Skin epidermis (tissue), 12 donors: ENCODE results near the gene RGPD8.
"Not testable (repeated sequence)": the region's sequence is repeated elsewhere in the genome, so short reads cannot be mapped to it uniquely, and the experiment has no call there.

ENCODE experiments used
- H3K27ac ChIP-seq, 21 experiments: fragments of 200-600 bp; sonication (generic) in 11 of 21; one replicate each; pipeline ENCODE4 v1.5.0; 2020; ENCODE audit warnings: mild to moderate bottlenecking in 3 of 21, inconsistent platforms in 2 of 21, moderate library complexity in 2 of 21
- H3K4me3 ChIP-seq, 7 experiments: fragments of 200-600 bp; sonication (generic) in 2 of 7; one replicate each; pipeline ENCODE4 v1.5.0; 2020; ENCODE audit warnings: inconsistent platforms in 2 of 7, mild to moderate bottlenecking in 2 of 7, moderate library complexity in 1 of 7

Gene RGPD8

DNA sequence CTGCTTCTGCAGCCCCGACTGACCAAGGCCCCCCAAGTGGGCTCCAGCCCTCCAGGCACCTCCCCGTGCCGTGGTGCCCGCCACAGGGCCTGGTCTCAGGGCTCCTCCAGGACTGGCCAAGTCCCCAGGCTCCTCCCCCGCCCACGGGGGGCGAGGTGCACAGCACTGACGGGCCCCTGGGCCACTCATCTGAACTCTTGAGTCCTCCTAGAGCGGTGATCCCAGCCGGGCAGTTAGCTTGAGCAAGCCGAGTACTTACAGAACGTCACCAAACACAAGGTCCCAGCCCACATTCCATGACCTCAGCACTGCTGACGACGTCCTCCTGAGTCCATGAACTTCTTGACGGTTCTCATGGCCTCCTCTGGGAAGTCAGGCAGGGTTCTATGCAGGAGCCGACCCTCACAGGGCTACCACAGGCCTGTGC lies 4.0 kb upstream of the RGPD8 start:
- not testable (repeated sequence) for H3K27ac ChIP-seq, H3K4me3 ChIP-seq

DNA sequence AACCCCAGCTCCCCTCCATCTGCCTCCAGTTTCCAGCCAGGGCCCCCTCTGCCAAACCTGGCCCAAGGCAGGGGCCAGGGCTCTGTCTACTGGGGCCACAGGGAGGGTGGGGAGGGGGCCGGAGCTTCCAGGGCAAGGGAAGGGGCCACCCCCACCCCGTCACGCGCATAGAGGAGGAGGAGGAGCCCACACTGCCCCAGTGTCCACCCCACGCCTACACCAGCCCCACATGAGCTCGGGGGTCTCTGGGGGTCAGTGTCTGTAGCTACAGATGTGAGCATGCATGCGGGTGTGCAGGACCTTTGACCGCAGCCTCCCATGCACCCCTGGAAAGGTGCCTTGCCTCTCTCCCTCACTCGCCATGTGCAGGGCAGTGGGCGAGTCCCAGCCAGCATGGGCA lies 3.5 kb upstream of the RGPD8 start:
- not testable (repeated sequence) for H3K27ac ChIP-seq

DNA sequence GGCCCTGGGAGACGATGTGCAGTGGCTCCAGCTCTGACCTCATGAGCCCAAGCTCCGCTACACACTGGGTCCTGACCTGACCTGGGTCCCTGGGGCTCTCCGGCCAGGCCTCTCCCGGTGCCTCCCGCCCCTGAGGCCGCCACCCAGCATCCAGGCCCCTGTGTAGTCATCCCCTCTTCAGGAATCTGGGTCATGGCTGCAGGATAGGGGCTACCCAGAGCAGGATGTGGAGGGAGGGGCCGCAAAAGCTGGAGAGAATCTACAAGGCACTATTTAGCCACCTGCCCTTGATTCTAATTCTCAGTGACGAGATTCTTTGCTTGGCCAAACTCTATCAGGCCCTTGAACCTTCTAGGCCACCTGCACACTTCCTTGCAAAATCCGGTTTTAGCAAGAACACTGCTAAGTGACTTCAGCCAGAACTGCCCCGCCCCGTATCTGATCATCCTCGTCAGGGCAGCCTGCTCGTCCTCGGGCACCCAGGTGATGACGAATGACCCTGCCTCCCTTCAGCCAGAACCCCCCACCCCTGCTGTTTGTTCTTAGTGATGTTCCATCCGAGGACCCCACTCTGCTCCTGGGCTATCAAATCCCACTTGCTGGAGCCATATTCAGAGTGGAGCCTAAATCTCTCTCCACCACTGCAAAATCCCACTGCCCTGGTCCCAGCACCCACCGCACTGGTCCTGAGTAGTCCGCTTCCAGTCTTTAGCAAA lies 2.4 kb upstream of the RGPD8 start:
- H3K4me3 ChIP-seq, H3K27ac ChIP-seq: not testable (repeated sequence)

More for the DNA sequence above, 3.5 kb upstream of the RGPD8 start:
- not testable (repeated sequence) for H3K4me3 ChIP-seq

DNA sequence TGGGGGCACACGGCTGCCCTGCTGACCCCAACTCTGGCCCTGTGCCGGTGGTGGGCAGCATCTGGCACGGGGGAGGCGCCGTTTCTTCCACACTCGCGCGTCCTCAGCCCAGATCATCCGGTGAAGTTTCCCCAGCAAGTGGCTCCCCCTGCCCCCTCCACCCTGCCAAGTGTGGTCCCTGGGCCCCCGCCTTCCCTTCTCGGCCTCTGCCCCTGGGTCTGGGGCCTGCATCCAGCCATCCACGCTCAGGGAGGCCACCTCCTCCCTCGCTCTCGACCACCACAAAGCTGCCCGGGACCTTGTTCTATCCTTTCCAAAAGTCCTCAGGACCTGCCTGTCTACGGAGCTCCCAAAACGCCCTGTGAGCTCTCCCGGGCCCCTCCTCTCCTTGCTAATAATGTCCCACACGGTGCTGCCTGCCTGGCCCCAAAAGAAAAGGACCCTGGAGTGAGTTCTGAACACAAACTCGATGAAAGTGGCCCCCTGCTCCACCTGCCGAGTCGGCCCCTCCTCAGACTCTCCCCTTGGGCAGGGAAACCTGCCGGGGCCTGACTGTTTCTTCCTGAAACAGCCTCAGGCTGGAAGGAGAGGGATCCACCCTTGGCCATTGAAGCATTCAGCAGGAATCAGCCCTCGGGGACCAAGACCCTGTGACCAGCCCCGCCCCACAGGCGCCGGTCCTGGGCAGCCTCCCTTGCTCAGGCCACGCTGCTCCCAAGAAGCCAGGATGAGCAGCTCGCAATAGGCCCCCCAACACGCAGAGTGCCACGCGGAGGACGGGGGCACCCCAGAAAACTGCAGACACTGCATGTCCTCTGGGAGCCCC lies 1.7 kb upstream of the RGPD8 start:
- not testable (repeated sequence) for H3K27ac ChIP-seq, H3K4me3 ChIP-seq

DNA sequence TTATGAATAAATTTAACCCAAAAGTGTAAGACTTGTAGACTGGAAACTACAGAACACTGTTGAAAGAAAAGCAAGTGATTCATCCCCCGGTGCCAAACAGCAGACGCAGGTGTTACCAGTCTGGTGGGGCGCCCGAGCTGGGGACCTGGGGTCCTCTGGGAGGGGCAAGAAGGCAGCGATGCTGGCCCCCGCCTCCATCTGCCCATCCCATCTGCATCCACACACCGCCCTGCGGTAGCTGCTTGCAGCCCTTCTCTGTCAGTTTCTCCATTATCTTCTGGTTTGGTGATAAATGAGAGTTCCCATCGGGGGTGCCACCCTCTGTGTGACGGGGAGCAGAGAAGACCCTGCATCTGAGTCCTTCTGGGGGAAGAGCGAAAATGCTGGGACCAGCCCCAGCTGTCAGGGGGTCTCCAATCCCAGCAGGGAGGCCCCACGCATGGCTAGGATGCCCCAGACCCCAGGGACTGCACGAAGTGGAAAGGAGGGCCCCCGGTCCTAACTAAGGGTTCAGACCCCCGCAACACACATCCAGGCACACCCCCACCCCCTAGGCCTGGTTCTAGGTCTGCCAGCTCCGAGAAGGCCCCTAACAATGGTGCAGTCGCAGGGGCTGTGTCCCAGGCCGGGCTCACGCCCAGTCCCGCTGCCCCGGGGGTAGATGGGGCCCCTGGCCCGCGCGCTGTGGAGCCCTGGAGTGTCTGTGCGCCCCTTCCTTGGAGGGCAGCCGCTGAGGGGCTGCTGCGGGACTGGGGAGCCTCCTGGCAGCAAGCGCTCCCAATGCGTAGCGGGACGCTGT lies 686 bp upstream of the RGPD8 start:
- Histone ChIP-seq H3K4me3 (no peak overlapping the region), H3K27ac (no peak overlapping the region)

DNA sequence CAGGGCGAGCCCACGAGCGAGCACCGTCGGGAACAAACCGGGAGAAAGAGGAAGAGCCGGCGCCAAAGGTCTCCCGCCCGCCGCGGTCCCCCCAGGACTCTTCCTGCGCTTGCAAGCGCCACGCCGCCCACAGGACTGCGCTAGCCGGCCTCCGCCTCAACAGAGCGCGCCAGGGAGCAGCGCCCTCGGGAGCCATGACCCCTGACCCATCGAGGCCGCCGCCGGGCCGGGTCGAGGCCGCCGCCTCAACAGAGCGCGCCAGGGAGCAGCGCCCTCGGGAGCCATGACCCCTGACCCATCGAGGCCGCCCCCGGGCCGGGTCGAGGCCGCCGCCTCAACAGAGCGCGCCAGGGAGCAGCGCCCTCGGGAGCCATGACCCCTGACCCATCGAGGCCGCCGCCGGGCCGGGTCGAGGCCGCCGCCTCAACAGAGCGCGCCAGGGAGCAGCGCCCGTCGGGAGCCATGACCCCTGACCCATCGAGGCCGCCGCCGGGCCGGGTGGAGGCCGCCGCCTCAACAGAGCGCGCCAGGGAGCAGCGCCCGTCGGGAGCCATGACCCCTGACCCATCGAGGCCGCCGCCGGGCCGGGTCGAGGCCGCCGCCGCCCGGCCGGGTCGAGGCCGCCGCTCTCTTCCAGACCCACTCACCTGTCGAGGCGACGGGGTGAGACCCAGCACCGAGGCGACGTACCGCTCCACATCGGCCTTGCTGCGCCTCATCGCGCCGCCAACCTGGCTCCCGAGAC lies 538 bp downstream of the RGPD8 start:
- peak overlapping the region in 20 of 21 experiments; percentile 29 to 93 (median 78) for H3K27ac ChIP-seq
- peak overlapping the region; percentile 38 to 60 (median 58) for H3K4me3 ChIP-seq

DNA sequence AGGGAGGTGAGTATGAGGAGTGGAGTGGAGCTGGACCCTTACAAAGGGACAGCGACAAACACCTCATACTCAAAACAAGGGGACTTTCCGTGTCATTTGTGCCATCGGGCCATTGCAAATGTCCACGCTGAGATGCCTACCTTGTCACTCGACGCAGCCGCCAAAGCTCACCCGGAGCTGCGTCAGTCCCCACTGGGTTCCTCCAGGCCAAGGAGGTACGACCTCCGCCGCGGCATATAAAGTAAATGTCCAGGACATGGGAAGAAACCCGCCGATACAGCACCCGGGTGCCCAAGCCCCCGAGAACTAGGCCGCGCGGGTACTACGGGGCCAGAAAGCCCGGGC lies 1.1 kb downstream of the RGPD8 start:
- peak overlapping the region; percentile 38 to 60 (median 58) for H3K4me3 ChIP-seq
- peak overlapping the region in 19 of 21 experiments; percentile 29 to 93 (median 79) for H3K27ac ChIP-seq

DNA sequence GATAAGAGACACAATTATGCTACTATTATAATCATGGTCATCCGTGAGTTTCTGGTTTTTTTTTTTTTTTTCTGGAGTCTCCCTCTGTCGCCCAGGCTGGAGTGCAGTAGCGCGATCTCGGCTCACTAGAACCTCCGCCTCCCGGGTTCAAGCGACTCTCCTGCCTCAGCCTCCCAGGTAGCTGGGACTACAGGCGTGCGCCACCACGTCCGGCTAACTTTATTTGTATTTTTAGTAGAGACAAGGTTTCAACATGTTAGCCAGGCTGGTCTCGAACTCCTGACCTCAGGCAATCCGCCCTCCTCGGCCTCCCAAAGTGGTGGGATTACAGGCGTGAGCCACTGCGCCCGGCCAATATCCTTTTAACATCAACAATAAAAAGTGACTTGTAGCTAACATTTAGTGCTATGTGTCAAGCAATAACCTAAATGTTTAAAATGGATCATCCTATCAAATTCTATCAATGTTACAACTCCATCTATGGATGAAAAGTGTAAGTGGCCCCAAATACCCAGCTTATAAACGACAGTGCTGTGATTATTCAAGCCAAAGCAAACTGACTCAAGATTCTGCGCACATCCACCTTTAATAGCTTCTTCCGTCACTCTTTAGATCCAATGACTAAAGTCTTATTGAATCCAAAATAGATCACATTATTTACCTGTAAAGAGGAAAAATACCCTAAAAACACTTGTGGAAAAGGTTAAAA lies 1.7 kb downstream of the RGPD8 start:
- H3K4me3 ChIP-seq = peak overlapping the region in 6 of 7 experiments; percentile 42 to 60 (median 58)
- peak overlapping the region in 6 of 21 experiments; percentile 81 to 93 (median 88) for H3K27ac ChIP-seq

DNA sequence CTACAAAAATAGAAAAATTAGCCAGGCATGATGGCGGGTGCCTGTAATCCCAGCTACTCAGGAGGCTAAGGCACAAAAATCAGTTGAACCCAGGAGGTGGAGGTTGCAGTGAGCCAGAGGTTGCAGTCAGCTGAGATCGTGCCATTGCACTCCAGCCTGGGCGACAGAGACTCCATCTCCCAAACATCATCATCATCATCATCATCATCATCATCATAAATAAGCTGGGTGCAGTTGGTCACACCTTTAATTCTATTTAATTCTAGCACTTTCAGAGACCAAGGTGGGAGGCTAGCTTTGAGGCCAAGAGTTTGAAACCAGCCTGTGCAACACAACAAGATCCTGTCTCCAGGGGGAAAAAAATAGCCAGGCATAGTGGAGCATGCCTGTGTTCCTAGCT lies 8.9 kb downstream of the RGPD8 start:
- H3K27ac ChIP-seq, H3K4me3 ChIP-seq: not testable (repeated sequence)

DNA sequence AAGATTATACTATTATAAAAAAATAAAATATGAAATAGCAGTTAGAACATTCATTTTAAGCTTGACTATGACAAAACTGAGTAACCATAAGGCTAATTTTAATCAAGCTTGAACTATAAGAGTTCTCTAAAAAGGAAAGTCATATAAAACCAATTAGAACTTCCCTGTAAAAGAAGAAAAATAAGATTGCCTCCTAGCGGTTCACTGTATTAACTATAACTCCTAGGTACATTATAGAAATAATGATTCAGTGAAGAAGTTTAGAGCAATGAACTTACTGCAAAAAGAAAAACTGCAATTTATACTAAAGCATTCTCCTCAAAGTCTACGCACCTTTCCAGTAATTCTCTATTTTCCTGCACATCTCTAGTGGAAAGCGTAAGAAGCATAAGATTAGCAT lies 16.6 kb downstream of the RGPD8 start:
- H3K4me3 ChIP-seq, H3K27ac ChIP-seq: not testable (repeated sequence)

DNA sequence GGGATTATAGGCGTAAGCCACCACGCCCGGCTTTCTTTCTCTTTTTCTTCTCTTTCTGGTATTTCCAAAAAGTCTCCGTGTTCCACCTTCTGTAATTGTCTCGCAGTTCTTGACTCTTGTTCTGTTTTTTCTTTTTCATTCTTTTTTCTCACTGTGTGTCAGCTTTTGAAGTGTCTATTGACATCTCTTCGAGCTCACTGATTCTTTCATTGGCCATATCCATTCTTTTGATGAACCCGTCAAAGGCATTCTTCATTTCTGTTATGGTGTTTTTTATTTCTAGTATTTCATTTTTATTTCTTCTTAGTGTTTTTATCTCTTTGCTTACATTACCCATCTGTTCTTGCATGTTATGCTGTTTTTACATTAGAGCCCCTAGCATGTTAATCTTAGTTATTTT lies 73.4 kb downstream of the RGPD8 start:
- H3K27ac ChIP-seq, H3K4me3 ChIP-seq: not testable (repeated sequence)

DNA sequence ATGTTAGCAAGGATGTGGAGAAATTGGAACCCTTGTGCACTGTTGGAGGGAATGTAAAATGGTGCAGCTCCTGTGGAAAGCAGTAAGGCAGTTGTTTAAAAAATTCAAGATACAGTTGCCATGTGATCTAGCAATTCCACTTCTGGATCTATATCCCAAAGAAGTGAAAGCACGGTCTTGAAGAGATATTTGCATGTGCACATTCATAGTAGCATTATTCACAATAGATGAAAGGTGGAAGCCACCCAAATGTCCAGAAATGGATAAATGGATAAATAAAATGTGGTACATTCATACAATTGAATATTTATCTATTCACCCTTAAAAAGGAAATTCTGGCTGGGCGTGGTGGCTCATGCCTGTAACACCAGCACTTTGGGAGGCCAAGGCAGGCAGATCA lies 79.1 kb downstream of the RGPD8 start:
- not testable (repeated sequence) for H3K4me3 ChIP-seq, H3K27ac ChIP-seq

DNA sequence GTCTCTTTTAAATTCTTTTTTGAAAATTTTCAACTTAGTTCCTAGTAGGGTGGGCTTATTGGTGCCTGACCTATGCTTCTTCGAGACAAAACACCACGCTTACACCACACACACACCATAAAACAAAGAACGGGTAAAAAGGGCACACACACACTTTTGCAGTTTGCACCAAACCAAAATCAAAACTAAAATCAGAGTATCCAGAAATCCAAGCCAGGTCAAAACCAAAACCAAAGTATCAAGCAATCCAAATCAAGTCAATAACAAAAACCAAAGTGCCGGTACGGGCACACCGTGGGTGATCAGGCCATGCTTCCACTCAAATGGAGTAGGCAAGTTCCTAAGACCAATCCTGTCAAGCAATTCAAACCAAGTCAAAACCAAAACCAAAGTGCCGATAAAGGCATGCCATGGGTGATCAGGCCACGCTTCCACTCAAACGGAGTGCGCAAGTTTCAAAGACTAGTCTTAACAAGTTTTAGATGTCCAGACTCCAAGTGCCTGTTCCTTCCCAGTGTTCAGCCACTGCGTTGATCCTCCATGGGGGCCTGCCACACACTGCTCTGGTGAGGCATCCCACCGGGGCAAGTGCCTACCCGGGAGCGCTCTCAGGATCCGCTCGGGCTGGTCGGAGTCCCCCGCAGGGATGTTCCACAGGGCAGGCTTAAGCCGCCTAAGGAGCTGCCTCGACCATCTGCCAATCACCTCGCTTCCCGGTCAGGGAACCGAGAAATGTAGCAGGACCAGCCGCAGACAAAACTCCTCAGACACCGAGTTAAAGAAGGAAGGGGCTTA lies 80.4 kb downstream of the RGPD8 start:
- H3K4me3 ChIP-seq, H3K27ac ChIP-seq: not testable (repeated sequence)

DNA sequence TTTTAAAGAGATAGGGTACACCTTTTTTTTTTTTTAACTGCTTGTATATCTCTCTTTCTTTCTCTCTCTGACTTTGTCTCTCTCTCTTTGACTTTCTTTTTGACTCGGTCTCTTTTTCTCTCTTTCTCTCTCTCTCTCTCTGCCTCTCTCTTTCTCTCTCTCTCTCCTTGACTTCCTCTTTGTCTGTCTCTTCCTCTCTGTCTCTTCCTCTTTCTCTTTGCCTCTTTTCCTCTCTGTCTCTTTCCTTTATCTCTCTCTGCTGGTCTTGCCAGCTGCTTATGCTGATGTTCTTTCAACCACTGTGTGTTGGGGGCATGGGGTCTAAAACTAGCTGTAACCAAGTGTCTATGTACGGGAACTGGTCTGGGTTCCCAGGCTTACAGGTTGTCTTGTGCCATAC lies 81.2 kb downstream of the RGPD8 start:
- not testable (repeated sequence) for H3K4me3 ChIP-seq, H3K27ac ChIP-seq

DNA sequence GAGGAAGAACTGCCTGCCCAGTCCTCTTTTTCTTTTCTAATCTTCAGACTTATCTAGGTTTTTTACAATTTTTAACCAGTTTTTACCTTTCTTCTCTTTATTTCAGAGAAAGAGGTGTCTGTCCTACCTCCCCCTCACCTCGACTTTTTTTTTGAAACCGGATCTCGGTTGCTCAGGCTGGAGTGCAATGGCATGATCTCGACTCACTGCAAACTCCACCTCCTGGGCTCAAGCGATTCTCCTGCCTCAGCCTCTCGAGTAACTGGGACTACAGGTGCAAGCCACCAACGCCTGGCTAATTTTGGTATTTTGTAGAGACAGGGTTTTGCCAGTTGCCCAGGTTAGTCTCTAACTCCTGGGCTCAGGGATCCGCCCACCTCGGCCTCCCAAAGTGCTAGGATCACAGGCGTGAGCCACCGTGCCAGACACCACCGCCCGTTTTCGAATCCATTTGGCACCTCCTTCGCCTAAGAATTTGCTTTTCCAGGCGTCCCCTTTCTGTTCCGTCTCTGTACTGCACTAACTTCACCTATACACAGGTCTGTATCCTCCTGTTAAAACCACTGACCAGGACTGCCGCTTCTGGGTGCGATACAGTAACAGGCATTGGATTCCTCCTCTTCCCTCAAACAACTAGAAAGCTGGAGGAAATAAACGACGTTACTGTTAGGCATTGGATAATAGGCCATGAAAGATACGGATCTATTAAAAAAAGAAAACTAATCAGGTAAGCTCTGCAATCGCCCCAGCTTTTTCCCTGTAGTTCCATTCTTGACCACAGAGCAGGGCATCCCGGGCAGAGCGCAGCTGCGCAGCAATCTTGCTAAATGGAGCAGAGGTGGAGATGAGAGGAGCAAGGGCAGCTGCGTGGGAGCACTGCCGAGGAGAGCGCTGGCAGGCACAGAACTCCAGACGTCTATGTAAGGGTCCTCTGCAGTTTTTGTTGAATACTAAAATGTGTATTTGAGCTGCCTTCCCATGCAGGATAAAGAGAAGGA lies 88.1 kb downstream of the RGPD8 start:
- H3K4me3 ChIP-seq = no peak overlapping the region
- no peak overlapping the region for H3K27ac ChIP-seq

DNA sequence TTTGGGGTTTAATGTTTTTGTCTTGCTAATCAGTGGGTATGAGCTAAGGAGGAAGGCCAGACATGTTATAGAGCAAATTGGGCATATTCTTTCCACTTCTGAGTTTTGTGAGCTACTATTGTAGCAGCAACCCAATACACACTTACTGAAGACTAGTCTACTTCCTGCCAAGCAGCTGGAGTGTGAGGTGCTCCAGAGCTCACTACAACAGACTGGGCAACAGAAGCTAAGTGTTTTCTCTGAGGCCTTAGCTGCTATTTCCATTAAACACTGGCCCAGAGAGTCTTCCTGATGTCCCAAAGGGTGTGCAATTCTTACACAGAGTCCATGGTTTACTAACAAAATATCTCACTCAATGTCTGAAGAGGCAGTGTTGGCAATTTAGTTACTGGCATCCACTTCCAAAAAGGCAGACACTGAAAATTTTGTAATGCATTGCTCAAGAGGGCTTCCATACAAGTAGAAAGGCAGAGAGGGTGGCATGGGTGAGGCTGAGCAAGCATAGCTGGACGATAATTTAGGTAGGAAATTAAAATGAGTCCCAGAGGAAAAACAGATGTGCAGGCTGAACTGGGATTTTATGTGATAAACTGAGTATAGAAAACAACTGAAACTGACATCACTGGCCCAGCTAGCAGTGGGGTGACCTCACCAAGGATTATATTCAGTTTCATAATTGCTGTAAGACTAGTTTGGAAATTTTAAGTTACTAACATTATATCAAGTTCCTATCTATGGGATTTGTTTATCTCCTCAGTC lies 89.4 kb downstream of the RGPD8 start:
- Histone ChIP-seq H3K4me3 (no peak overlapping the region), H3K27ac (peak overlapping the region in 1 of 21 experiments; percentile 24)
